A673 (cell line): ENCODE measurements around the gene IL20RA. TPM values are rescaled to one million over a fixed set of nuclear protein-coding genes. Genes with fewer than 3 reads are reported as not detected.

ENCODE experiments used
- BruUV-seq: library from RNA; stranded (reverse); fragments of 400-500 nt; replicated peaks from 2 replicates; lab custom pipeline; 2021; lab: Mats Ljungman, UMichigan
- CTCF ChIA-PET: fragments of 300-600 bp; sonication (Branson Sonifier 250); formaldehyde crosslinking; loops from one replicate; lab custom pipeline; 2022; ENCODE audit warnings: antibody characterized with exemption; lab: Charles Lee
- POLR2A ChIA-PET: fragments of 300-600 bp; sonication (Branson Sonifier 250); formaldehyde crosslinking; loops from one replicate; lab custom pipeline; 2022; ENCODE audit warnings: antibody characterized with exemption; ENCODE audit not compliant: low non-redundant PET; lab: Charles Lee
- DNase-seq: peaks from one replicate; pipeline ENCODE4 v3.0.0-alpha.2; 2015; ENCODE audit warnings: low spot score
- H3K27ac ChIP-seq: fragments of 200-600 bp; sonication (generic); 2 replicates; pipeline ENCODE4 v1.5.1; 2016; ENCODE audit warnings: mixed run types, low read depth, mild to moderate bottlenecking, mixed read lengths, antibody characterized with exemption, low read length; ENCODE audit not compliant: poor library complexity, severe bottlenecking
- H3K27me3 ChIP-seq: fragments of 200-600 bp; sonication (generic); replicated peaks from 2 replicates; pipeline ENCODE4 v1.6.1; 2017; ENCODE audit warnings: mixed run types, low read depth, mild to moderate bottlenecking, mixed read lengths, antibody characterized with exemption, low read length; ENCODE audit not compliant: insufficient read depth, poor library complexity
- H3K36me3 ChIP-seq: fragments of 200-600 bp; sonication (generic); 2 replicates; pipeline ENCODE4 v1.6.1; 2016; ENCODE audit warnings: mixed run types, mild to moderate bottlenecking, mixed read lengths, antibody characterized with exemption, low read length; ENCODE audit not compliant: insufficient read depth, poor library complexity, severe bottlenecking
- H3K4me1 ChIP-seq: fragments of 200-600 bp; sonication (generic); 2 replicates; pipeline ENCODE4 v1.6.1; 2017; ENCODE audit warnings: mixed run types, mild to moderate bottlenecking, mixed read lengths, antibody characterized with exemption, low read length; ENCODE audit not compliant: insufficient read depth, poor library complexity, severe bottlenecking
- H3K4me3 ChIP-seq: fragments of 200-600 bp; sonication (generic); 2 replicates; pipeline ENCODE4 v1.5.1; 2016; ENCODE audit warnings: low read depth, mixed run types, mild to moderate bottlenecking, mixed read lengths, low read length; ENCODE audit not compliant: poor library complexity, severe bottlenecking
- H3K9me3 ChIP-seq: fragments of 200-600 bp; sonication (generic); 2 replicates; pipeline ENCODE4 v1.6.1; 2016; ENCODE audit warnings: mixed run types, low read depth, mild to moderate bottlenecking, mixed read lengths, antibody characterized with exemption, low read length; ENCODE audit not compliant: poor library complexity, severe bottlenecking
- CTCF ChIP-seq: fragments of 300-800, 200-600 bp; sonication (generic); conservative IDR thresholded peaks from 2 replicates; pipeline ENCODE4 v1.5.1; 2017; ENCODE audit warnings: low read depth, mild to moderate bottlenecking, antibody characterized with exemption, low read length, moderate library complexity, mixed read lengths
- EZH2 ChIP-seq: fragments of 200-600 bp; sonication (generic); IDR thresholded peaks from 2 replicates; pipeline ENCODE4 v1.6.1; 2017; ENCODE audit warnings: borderline replicate concordance, low read depth, mild to moderate bottlenecking, mixed read lengths, antibody characterized with exemption, low read length; ENCODE audit not compliant: poor library complexity, severe bottlenecking
- intact Hi-C: fragments of 100-400 bp; cut with micrococcal nuclease; formaldehyde crosslinking; loops from one replicate; pipeline ENCODE4 v1.10.0; 2022; ENCODE audit not compliant: unreplicated experiment
- total RNA-seq: library from RNA; stranded (reverse); gene quantifications from 2 replicates; pipeline ENCODE4 v1.2.3, GENCODE V29; 2021

The IL20RA gene
- total RNA-seq, 1 experiment from 2014 or later = not detected

DNA sequence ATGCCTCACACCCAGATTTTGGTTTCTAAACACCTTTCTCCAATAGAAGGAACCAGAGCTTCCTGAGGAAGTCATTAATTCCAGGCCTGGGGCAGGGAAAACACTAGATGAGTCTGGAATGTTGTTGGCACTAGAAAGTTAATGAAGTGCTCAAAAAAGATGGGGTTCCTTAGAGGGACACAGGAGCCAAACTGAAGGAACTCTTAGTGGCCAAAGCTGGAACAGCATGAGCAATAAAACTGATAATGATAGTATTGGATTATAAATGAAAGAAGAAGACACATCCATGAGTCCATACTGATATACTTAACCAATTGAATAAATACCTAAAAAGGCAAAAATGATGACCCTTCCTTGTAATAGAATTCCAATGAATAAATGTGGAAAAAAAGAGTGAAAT is 4.4 kb downstream of the IL20RA start:
- ChIA-PET POLR2A (no interaction called here), CTCF (no interaction called here)
- Histone ChIP-seq H3K27ac (no peak overlapping the region), H3K36me3 (no peaks in the 10 kb centered on the region), H3K9me3 (no peaks in the 10 kb centered on the region), H3K4me1 (no peaks in the 10 kb centered on the region), H3K27me3 (peaks cover 50% of the 10 kb centered on the region), H3K4me3 (no peak overlapping the region)
- BruUV-seq = no TSS peak
- TF ChIP-seq EZH2 = no peak
- peak; percentile 23; the same call in 1 of the 2 replicates for TF ChIP-seq CTCF
- intact Hi-C loops = no loop called here
- DNase-seq = no peak

DNA sequence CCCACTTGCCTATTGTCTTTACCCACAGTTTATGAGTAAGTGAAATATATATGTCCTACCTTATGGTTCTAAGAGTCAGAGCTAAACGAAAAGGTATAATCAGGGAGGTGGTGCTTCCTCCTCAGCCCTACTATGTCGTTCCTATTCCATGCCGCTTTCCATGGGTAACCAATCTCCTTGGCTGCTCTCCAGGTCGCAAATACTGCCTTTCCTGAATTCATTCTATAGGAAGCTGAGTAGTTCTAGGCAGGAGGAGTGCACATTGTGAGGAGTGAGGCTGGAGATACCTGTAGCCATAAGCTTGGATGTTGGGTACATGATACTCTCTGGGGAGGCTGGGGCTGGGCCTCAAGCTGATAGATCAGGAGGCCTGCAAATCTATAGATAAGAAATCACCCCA is 5.8 kb downstream of the IL20RA start:
- no TSS peak for BruUV-seq
- TF ChIP-seq EZH2 = no peak
- TF ChIP-seq CTCF = no peak
- Histone ChIP-seq H3K27ac (no peak overlapping the region), H3K36me3 (no peaks in the 10 kb centered on the region), H3K4me3 (no peak overlapping the region), H3K27me3 (peaks cover 42% of the 10 kb centered on the region), H3K4me1 (no peaks in the 10 kb centered on the region), H3K9me3 (no peaks in the 10 kb centered on the region)
- no peak for DNase-seq
- ChIA-PET POLR2A (no interaction called here), CTCF (no interaction called here)
- intact Hi-C loops = no loop called here

GRCh38 chr6:137036566-137037300 is 8.0 kb downstream of the IL20RA start:
- H3K4me1 ChIP-seq = no peaks in the 10 kb centered on the region
- TF ChIP-seq CTCF = no peak
- no TSS peak for BruUV-seq
- CTCF ChIA-PET = no interaction called here
- peaks cover 21% of the 10 kb centered on the region for H3K27me3 ChIP-seq
- intact Hi-C loops = no loop called here
- H3K27ac ChIP-seq = no peak overlapping the region
- POLR2A ChIA-PET = no interaction called here
- H3K4me3 ChIP-seq = no peak overlapping the region
- H3K9me3 ChIP-seq = no peaks in the 10 kb centered on the region
- H3K36me3 ChIP-seq = no peaks in the 10 kb centered on the region
- DNase-seq = no peak
